ENCODE measurements around the gene MAPKAPK2. TPM values are rescaled to one million over a fixed set of nuclear protein-coding genes. Genes with fewer than 3 reads are reported as not detected.
"Not testable (repeated sequence)": the region's sequence is repeated elsewhere in the genome, so short reads cannot be mapped to it uniquely, and the experiment has no call there.

MAPKAPK2 gene
- polyA plus RNA-seq (ENCODE audit: insufficient read length in 12 of 12) = 10 to 100 TPM in 11 of 12 donors, not detected in 1; 52.6 to 81.0 (median 71.1) TPM
- long read RNA-seq, donor 1, transcript MAPKAPK2-202 (10 exons, 2,961 nt) = major isoform, 8 of 13 reads
- long read RNA-seq, donor 1, partial matches to known transcripts = 5 of 13 reads
- long read RNA-seq, donor 1, other reads (novel, unspliced or antisense) = 0 of 13 reads
- long read RNA-seq, donor 2, transcript MAPKAPK2-202 (10 exons, 2,961 nt) = major isoform, 25 of 25 reads
- long read RNA-seq, donor 2, partial matches to known transcripts = 0 of 25 reads
- long read RNA-seq, donor 2, other reads (novel, unspliced or antisense) = 0 of 25 reads
- long read RNA-seq, donor 3, transcript MAPKAPK2-202 (10 exons, 2,961 nt) = major isoform, 10 of 10 reads
- long read RNA-seq, donor 3, partial matches to known transcripts = 0 of 10 reads
- long read RNA-seq, donor 3, other reads (novel, unspliced or antisense) = 0 of 10 reads
- long read RNA-seq, donor 4, transcript MAPKAPK2-202 (10 exons, 2,961 nt) = major isoform, 7 of 7 reads
- long read RNA-seq, donor 4, partial matches to known transcripts = 0 of 7 reads
- long read RNA-seq, donor 4, other reads (novel, unspliced or antisense) = 0 of 7 reads
- long read RNA-seq, donor 5, transcript MAPKAPK2-202 (10 exons, 2,961 nt) = major isoform, 31 of 33 reads
- long read RNA-seq, donor 5, partial matches to known transcripts = 0 of 33 reads
- long read RNA-seq, donor 5, other reads (novel, unspliced or antisense) = 0 of 33 reads
- long read RNA-seq, donor 6, transcript MAPKAPK2-202 (10 exons, 2,961 nt) = major isoform, 10 of 10 reads
- long read RNA-seq, donor 6, partial matches to known transcripts = 0 of 10 reads
- long read RNA-seq, donor 6, other reads (novel, unspliced or antisense) = 0 of 10 reads
- long read RNA-seq, donor 7, transcript MAPKAPK2-202 (10 exons, 2,961 nt) = major isoform, 8 of 8 reads
- long read RNA-seq, donor 7, partial matches to known transcripts = 0 of 8 reads
- long read RNA-seq, donor 7, other reads (novel, unspliced or antisense) = 0 of 8 reads
- long read RNA-seq, donor 8, transcript MAPKAPK2-202 (10 exons, 2,961 nt) = major isoform, 27 of 33 reads
- long read RNA-seq, donor 8, partial matches to known transcripts = 5 of 33 reads
- long read RNA-seq, donor 8, other reads (novel, unspliced or antisense) = 0 of 33 reads
- long read RNA-seq, donor 9, transcript MAPKAPK2-202 (10 exons, 2,961 nt) = major isoform, 8 of 14 reads
- long read RNA-seq, donor 9, partial matches to known transcripts = 5 of 14 reads
- long read RNA-seq, donor 9, other reads (novel, unspliced or antisense) = 0 of 14 reads
- long read RNA-seq, donor 10, transcript MAPKAPK2-202 (10 exons, 2,961 nt) = major isoform, 23 of 23 reads
- long read RNA-seq, donor 10, partial matches to known transcripts = 0 of 23 reads
- long read RNA-seq, donor 10, other reads (novel, unspliced or antisense) = 0 of 23 reads
- long read RNA-seq, donor 11, transcript MAPKAPK2-202 (10 exons, 2,961 nt) = major isoform, 13 of 35 reads
- long read RNA-seq, donor 11, partial matches to known transcripts = 22 of 35 reads
- long read RNA-seq, donor 11, other reads (novel, unspliced or antisense) = 0 of 35 reads

DNA sequence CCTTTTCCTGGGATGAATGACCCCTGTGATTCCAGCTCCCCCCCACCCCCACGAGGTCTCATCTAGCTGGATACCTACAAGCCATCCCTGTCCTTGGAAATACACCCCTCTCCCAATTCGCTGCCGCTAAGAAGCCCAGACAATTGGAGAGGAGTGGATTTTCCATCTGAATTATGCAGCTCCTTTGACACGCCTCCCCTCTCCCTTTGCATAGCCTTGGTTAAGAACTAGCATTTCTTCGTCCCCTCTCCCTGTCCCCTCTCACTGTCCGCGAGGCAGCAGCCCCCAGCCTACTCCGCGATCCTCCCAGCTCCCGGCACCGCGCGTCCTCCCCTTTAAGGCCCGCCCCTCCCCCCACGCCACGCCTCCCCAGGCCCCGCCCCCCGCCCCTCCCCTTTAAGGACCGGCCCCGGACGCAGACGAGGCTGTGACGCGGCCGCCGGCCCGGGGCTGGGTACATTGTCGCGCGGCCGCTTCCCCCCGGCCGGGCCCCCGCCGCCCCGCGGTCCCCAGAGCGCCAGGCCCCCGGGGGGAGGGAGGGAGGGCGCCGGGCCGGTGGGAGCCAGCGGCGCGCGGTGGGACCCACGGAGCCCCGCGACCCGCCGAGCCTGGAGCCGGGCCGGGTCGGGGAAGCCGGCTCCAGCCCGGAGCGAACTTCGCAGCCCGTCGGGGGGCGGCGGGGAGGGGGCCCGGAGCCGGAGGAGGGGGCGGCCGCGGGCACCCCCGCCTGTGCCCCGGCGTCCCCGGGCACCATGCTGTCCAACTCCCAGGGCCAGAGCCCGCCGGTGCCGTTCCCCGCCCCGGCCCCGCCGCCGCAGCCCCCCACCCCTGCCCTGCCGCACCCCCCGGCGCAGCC lies at the start of gene MAPKAPK2:
Gene MAPKAPK2, plus strand, starts transcription at position 428 of the 856 bp plus-strand sequence. Its CDS starts 325 bp downstream, at position 753.
- peak; percentile 67 for DNase-seq

DNA sequence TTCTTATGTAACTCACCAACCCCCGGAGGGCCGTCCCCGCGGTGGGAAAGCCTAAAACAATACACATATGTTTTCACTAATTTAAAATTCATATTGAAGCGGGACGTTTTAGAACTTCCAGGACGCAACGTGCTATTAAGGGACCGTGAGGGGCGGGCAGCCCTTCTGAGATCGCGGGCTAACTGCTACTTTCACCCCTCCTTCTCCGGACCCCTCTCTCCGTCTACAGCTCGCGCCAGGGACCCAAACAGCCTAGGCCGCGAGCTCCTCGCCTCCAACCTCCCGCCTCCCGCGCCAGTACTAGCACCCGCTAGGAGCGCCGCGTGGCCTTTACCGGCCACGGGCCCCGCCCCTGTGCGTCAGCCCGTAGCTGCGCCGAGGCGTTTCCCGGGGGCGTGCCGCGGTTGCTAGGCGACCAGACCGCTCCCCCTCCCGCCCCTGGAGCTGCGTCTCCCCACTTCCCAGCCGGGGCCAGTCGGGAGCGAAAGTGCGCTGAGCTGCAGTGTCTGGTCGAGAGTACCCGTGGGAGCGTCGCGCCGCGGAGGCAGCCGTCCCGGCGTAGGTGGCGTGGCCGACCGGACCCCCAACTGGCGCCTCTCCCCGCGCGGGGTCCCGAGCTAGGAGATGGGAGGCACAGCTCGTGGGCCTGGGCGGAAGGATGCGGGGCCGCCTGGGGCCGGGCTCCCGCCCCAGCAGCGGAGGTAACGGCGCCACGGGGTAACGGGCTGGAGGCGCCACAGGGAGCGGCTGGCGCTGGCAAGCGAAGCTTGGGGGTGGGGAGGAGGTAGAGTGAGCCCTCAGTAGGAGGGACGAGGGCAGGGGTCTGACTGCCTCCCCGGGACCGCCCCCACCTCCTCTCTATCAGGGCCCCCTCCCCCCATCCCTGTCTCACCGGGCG lies 49.4 kb upstream of the MAPKAPK2 start, which contains the start of gene DYRK3:
Gene DYRK3, plus strand, starts transcription at position 457 of the 898 bp plus-strand sequence. Its CDS starts 168 bp downstream, at position 625.
- DNase-seq = peak; percentile 91

DNA sequence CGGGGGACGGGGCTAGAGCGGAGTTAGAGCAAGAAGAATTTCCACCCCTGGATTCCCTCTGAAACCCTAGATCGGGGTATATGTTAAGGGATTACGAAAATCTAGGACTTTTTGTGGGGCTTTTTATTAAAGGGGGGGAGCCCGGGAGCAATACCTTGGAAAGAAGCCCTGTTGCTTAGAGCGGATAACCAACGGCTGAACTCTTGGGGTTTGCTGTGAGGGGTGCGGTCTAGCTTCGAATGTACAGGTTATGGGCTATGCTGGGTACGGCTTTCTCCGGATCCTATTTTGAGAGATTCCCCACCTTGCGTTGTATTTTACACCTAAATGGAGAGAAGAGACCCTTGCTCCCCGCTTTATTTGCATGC lies 48.7 kb upstream of the MAPKAPK2 start:
- DNase-seq = no peak

DNA sequence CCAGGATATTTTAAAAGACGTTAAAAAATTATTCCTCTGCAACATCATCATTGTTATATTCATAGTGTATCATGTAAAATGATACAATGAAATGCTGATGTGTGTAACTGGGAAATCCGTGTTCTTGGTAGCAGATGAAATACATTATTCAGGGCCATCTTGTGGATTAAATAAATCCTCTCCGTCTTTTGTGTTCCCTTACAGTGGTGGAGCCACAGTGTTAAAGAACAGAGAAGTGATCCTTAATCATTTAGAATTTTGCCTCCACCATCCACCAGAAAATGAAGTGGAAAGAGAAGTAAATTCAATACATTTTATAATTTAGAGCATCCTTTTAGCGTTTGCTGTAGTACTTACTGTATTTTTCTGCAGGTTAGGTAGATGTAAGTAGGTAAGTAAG lies 48.0 kb upstream of the MAPKAPK2 start:
- no peak for DNase-seq

DNA sequence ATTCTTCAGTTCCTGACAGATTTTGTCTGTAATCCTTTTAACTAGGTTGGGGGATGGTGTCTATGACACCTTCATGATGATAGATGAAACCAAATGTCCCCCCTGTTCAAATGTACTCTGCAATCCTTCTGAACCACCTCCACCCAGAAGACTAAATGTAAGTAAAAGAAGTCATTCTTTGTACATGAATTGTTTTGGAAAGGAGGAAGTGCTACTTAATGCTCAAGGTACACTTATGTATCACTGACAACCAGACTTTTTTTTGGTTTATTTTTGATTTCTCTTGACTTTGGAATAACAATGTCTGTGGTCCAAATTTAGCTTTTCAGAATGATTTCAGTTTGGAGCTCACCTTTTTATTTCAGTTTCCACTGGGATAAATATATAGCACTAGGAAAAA lies 47.1 kb upstream of the MAPKAPK2 start:
- DNase-seq = no peak

DNA sequence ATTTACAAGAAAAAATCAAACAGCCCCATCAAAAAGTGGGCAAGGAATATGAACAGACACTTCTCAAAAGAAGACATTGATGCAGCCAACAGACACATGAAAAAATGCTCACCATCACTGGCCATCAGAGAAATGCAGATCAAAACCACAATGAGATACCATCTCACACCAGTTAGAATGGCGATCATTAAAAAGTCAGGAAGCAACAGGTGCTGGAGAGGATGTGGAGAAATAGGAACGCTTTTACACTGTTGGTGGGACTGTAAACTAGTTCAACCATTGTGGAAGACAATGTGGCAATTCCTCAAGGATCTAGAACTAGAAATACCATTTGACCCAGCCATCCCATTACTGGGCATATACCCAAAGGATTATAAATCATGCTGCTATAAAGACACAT lies 42.6 kb upstream of the MAPKAPK2 start:
- not testable (repeated sequence) for DNase-seq

DNA sequence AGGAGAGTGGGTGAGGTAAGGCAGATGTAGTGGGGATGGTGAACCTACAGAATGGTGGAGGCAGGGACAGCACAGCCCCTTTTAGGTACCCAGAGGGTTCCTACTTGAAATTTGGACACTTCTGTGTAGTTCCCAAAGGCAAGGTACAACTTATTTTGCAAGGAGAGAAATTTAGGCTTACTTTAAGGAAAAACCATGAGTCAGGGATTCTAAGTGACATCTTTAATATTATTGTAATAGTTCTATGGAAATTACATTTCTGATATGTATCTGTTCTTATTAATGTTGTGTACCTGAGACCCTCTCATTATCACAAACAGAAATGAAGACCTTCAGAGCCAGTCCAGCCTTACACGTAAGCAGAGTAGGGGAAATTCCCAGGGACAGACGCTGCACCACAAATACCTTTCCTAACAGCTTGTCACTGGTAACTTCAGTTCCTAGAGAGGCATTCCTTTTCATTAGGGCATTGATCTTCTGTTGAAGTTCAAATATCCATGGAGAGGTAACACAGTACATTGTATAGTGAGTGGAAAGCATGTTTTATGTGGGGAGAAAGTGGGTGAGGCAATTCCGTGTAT lies 41.5 kb upstream of the MAPKAPK2 start:
- DNase-seq = no peak

DNA sequence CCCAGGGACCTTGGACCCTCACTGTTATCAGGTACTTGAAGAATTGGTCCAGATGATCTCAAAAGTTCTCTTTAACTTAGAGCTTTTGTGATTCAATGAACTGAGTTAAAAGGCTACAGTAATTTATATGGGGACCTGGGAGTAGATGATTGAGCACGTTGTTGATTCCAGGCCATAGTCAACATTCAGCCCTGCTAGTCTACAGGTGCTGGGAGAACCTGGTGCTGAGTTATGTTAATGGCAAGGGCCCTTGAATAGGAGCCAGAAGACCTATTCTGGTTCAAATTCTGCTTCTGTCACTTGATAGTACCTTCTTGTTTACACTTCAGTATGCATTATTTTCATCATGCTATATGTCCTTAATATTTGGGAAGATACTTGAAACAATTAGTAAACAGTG lies 38.2 kb upstream of the MAPKAPK2 start:
- DNase-seq = no peak

DNA sequence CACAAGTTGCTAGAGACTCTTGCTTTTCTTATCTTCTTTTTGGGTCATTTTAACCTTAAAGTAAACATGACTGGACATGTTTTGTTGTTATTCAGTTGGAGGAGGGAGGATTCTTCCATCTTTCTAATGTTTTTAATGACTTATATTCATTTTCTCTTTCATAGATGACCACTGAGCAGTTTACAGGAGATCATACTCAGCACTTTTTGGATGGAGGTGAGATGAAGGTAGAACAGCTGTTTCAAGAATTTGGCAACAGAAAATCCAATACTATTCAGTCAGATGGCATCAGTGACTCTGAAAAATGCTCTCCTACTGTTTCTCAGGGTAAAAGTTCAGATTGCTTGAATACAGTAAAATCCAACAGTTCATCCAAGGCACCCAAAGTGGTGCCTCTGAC lies 37.5 kb upstream of the MAPKAPK2 start:
- DNase-seq = no peak

DNA sequence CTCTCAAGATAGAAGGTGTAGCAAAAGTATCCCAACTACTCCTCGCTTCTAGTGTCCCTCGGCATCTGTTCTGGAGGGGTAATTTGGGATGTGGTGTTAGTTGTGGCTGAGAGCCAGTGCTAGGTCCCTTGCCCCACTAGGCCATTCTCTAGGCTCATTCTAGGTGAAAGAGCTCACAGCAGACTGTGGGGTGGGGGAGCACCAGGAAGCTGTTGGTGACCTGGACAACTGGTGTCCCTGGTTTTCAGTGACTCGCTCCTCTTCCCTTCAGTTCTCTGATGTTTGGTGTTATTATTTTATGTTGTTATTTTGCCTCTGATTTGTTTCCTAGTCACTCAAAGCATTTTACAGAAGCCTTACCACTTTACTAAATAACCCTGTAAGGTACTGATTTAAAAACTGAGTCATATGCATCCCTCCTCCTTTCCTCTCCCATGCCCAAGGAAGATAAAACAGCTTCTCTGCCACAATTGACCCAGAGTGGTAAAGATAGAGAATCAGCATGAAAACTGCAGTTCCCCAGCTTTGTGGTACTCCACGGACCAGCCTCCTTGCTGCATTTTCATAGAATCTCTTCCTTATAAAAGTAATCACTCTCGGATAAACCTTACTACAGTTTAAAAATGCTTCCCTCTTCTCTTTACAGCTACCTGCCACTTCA lies 35.3 kb upstream of the MAPKAPK2 start:
- DNase-seq = no peak

DNA sequence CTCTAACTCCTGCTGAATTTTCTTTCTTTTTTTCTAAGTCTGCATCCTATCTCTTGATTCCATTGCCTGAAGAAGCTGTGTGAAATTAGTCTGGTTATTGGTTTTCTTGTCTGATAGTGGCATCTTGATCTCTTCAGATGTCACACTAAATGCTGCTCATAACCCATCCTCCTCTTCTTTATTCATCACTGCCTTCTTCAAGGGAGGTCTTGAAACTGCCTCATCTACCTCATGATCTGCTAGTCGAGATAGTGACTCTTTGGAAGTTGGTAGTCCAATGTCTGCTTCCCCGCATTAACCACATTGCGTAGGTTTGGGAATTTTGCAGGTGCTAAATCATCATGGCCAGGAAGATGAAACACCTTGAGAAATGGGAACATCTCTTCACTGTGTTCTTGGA lies 33.7 kb upstream of the MAPKAPK2 start:
- DNase-seq = no peak

DNA sequence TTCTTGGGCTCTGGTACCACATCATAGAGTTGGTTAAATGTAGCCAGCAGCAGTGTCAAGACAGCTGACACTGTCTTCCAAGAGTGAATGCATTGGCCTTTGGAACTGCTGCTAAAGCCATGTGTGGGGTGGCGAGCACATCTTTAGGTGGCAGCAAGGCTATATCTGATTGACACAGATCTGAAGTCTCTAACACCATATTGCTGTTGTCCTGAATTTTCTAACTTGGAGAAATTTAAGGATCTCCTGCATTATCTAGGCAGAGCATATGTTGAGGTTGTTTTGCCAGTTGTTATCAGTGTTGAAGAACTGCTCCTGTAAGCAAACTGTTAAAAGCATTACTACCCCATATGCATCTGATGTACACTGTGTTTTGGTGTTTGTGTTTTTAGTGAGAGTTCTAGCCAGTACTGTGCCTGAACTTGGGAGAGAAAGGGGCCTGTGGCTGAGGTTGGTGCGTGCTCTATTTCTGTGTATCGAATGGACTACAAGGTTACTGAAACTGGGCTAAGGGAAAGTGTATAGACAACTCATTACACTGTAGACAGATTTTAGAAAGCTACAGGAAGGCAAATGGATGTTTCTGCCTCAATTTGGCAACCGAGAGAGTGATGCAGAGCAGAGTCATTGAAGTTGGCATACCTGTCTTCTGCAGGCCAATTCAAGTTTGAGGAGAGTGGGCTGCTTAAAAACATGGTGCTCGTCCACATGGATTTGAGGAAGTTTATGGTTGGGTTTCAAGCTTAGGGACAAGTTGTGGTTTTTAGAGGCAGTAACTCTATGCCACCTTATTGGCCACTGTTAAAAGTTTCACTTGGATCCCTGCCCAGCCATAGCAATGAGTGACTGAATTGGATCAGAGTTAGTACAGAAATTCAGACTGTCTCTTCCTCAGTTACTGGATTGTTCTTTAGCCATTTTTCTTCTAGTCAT lies 32.5 kb upstream of the MAPKAPK2 start:
- DNase-seq = no peak

DNA sequence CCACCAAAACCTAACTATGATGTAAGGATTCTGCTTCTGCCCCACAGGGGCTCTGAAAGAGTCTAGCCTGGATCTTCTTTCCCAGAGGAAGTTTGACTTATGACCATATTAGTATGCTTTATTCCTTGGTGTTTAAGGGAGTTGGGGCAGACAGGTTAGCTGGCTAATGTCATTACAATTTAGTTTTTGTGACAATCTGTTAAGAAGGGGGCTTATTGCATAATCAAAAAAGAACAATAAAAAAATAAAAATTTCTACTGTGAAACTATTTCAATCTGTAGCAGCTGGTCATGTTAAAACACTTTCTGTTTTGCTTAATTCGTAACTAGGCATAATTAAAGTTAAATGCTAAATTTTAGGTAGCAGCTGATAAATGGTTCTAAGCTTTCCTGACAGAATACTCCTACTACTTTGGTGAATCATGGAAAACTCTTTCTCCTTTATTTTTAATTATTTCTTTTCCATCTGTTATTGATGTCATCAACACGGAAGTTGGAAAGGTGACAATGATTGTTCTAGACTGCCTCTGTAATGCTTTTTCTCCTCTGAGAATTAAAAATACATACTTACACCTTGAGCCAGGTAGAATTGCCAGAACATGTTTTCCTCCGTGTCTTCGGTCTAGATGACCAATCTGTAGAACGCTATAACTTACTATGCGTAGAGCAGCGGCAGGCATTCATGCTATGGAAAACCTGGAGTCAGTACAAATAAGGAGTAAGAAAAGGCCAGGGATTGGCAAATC lies 30.8 kb upstream of the MAPKAPK2 start:
- no peak for DNase-seq

DNA sequence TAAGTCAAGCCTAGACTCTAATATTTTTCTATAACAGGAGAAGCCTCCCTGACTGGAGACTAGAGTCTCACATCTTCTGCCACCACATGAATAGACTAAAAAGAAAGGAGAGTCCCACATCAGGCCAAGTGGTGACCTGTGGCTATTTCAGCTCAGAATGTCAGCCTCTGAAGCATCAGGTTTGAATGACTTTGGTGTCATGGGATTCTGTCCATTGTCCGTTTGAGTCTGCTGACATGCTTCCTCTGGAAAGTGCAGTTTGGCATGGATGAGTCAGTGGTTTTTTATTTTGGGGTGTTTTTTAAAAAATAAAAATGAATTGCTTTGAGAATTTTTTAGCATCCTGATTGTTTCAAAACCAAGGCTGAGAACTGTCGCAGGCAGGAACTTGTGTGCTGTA lies 29.9 kb upstream of the MAPKAPK2 start:
- DNase-seq = no peak

DNA sequence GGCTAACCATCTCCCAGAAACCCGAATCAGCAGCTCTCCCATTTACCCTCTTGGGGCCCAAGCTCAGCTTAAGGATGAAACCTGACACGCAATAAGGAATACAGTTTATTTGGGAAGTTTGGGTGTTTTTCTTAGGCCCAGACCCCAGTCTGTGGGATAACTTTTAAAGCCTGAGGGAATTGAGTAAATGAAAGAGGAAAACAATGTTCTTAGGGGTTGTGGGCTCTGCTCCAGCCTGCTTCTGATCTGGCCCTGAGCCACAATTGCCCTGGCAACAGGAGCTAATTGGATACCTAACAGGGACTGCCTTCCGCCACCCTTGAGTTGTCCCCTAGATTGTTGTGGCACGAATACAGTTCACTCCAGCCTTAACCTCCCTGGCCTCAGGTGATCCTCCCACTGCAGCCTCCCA lies 29.2 kb upstream of the MAPKAPK2 start:
- DNase-seq = no peak

DNA sequence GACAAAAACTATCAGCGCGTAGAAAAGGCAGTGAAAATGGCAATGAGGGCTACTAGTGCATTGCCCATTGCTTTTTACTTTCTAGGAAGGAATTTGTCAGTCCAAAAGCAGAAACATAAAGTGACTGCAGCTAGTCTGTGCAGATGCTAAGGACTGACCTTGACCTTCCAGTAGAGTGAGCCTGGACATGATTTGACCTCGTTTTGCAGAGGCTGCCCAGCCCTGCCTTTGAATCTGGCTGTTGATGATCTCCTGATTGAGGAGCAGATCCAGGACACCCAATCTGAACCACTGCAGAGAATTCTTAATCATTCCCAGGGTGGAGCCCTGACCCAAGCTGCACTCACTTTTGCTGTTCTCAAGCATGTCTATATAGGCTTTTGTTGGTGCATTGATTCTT lies 27.8 kb upstream of the MAPKAPK2 start:
- no peak for DNase-seq
